ENCODE results near the gene HS3ST4. TPM values are rescaled to one million over a fixed set of nuclear protein-coding genes. Genes with fewer than 3 reads are reported as not detected.

Gene HS3ST4
- total RNA-seq, 3 donors from 2014 or later: 0.66 to 3.4 TPM; not detected in 1

DNA sequence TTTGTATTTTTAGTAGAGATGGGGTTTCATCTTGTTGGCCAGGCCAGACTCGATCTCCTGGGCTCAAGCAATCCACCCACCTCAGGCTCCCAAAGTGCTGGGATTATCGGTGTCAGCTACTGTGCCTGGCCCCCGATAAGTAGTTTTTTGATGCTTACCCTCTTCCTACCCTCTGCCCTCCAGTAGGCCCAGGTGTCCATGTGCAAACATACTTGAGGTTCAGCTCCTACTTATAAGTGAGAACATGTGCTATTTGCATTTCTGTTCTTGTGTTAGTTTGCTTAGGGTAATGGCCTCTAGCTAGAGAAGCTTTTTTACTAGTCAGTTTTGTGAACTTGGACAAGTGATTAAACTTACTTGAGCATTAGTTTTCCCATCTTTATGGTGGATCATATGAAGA lies 136.8 kb downstream of the HS3ST4 start:
- DNase-seq (ENCODE audit: low spot score in 2 of 2): no peak
- intact Hi-C loops (cut with DNase I; ENCODE audit: low total_unique reads): no loop called here

DNA sequence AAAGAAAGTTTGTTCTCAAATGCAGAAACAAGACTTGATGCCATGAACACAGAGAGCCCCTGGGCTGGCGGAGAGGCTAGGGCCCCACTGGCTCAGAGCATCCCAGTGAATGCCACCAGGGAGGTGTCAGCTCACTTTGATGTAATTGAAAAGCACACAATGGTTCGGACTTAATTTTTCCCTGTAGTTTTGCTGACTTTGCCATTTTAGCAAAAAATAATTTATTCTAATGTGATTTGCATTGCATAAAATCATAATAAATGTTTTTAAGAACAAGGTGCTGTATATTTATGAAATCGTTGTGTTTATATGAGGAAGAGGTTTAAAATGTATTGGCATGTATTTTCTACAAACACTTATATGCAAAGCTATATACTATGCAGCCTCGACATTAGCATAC lies 140.5 kb downstream of the HS3ST4 start:
- intact Hi-C loops (cut with DNase I; ENCODE audit: low total_unique reads): no loop called here
- H3K36me3 ChIP-seq: no peaks in the 10 kb centered on the region
- no peak overlapping the region for H3K4me3 ChIP-seq
- no peaks in the 10 kb centered on the region for H3K9me3 ChIP-seq
- H3K27me3 ChIP-seq: no peaks in the 10 kb centered on the region
- DNase-seq (ENCODE audit: low spot score in 2 of 2): no peak
- TF ChIP-seq POLR2AphosphoS5 (IDR thresholded peaks at IDR 0.05): no peak
- no peak for TF ChIP-seq POLR2A (IDR thresholded peaks at IDR 0.05)
- TF ChIP-seq CTCF (IDR thresholded peaks at IDR 0.05): no peak
- no peak overlapping the region for H3K27ac ChIP-seq
- no peaks in the 10 kb centered on the region for H3K4me1 ChIP-seq

More for the DNA sequence above, 136.8 kb downstream of the HS3ST4 start:
- Histone ChIP-seq H3K4me3 (no peak overlapping the region), H3K27ac (no peak overlapping the region), H3K36me3 (no peaks in the 10 kb centered on the region), H3K9me3 (no peaks in the 10 kb centered on the region), H3K4me1 (no peaks in the 10 kb centered on the region), H3K27me3 (no peaks in the 10 kb centered on the region)
- no peak for TF ChIP-seq POLR2AphosphoS5 (IDR thresholded peaks at IDR 0.05)
- no peak for TF ChIP-seq CTCF (IDR thresholded peaks at IDR 0.05)
- TF ChIP-seq POLR2A (IDR thresholded peaks at IDR 0.05): no peak

- H3K27me3 ChIP-seq: no peaks in the 10 kb centered on the region
- TF ChIP-seq POLR2A (IDR thresholded peaks at IDR 0.05): no peak
- TF ChIP-seq POLR2AphosphoS5 (IDR thresholded peaks at IDR 0.05): no peak
- no peak for TF ChIP-seq CTCF (IDR thresholded peaks at IDR 0.05)
- no peak for DNase-seq (ENCODE audit: low spot score in 2 of 2)
- H3K4me1 ChIP-seq: peaks cover 0 to 3% of the 10 kb centered on the region in 2 donors
- no peak overlapping the region for H3K4me3 ChIP-seq
- H3K27ac ChIP-seq: no peak overlapping the region
- intact Hi-C loops (cut with DNase I; ENCODE audit: low total_unique reads): no loop called here
- no peaks in the 10 kb centered on the region for H3K36me3 ChIP-seq
- no peaks in the 10 kb centered on the region for H3K9me3 ChIP-seq
Observed at GRCh38 chr16:25834101-25834500, 142.3 kb downstream of the HS3ST4 start.

DNA sequence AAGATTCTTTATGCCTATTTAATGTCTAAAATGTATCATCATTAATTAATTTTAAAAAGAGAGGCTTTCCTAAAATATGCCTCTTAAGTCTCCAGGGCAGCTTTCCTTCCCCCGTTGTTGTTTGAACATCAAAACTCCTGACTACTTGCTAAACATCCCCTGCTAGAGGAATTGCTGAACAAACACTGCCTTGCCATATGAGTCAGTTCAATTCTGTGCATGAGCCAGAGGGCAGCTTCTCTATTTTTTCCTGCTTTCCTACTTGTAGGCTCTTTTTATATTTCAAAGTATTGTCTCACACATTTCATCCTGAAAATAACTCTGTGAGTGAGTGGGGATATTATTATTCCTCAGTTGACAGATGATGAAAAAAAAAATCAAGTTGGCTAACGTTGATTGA lies 143.4 kb downstream of the HS3ST4 start:
- Histone ChIP-seq H3K27ac (no peak overlapping the region), H3K4me1 (peaks cover 0 to 3% of the 10 kb centered on the region in 2 donors), H3K4me3 (no peak overlapping the region), H3K36me3 (no peaks in the 10 kb centered on the region), H3K9me3 (no peaks in the 10 kb centered on the region), H3K27me3 (no peaks in the 10 kb centered on the region)
- intact Hi-C loops (cut with DNase I; ENCODE audit: low total_unique reads): no loop called here
- TF ChIP-seq POLR2A (IDR thresholded peaks at IDR 0.05) (no peak), POLR2AphosphoS5 (IDR thresholded peaks at IDR 0.05) (no peak), CTCF (IDR thresholded peaks at IDR 0.05) (no peak)
- no peak for DNase-seq (ENCODE audit: low spot score in 2 of 2)

DNA sequence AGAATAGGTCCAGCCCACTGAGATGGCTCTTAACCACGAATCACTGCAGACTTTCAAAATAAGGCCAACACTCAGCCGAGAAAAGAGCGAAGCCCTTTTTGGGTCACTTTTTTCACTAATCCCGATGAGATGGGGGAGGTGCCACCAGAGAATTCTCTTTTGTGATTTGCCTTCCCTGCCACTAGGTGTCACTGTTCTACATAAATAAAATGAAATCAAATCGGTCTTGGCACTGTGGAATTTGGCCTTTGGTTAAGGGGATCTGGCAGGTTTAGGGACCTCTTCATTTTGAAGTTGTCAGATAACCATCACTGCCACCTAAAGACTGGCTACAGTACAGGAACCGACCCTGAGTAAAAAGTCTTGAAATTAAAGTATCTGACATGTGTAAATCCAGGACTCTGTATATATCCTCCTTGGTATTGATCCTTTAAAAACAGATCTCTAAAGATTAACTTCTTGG lies 147.0 kb downstream of the HS3ST4 start:
- no peak for DNase-seq (ENCODE audit: low spot score in 2 of 2)
- H3K27me3 ChIP-seq: no peaks in the 10 kb centered on the region
- H3K36me3 ChIP-seq: no peaks in the 10 kb centered on the region
- TF ChIP-seq CTCF (IDR thresholded peaks at IDR 0.05): peak; percentile 41 to 65 (median 53)
- no peak for TF ChIP-seq POLR2A (IDR thresholded peaks at IDR 0.05)
- no peak for TF ChIP-seq POLR2AphosphoS5 (IDR thresholded peaks at IDR 0.05)
- intact Hi-C loops (cut with DNase I; ENCODE audit: low total_unique reads): no loop called here
- peak overlapping the region in 1 of 3 donors; percentile 3 for H3K4me3 ChIP-seq
- H3K9me3 ChIP-seq: no peaks in the 10 kb centered on the region
- H3K27ac ChIP-seq: no peak overlapping the region
- H3K4me1 ChIP-seq: peaks cover 0 to 3% of the 10 kb centered on the region in 2 donors
